Skeletal muscle tissue (tissue), 4 donors: ENCODE measurements around the gene GPX4. TPM values are rescaled to one million over a fixed set of nuclear protein-coding genes. Genes with fewer than 3 reads are reported as not detected.

Source experiments
- H3K27ac ChIP-seq: one replicate; pipeline ENCODE4 v1.7.0; 2013; ENCODE audit warnings: mild to moderate bottlenecking, low read depth, low read length, inconsistent platforms
- H3K27me3 ChIP-seq, 3 donors: one replicate each; pipeline ENCODE4 v1.7.0; 2013; ENCODE audit warnings: low read length in 3 of 3; ENCODE audit not compliant: control insufficient read depth in 3 of 3, insufficient read depth in 3 of 3
- H3K36me3 ChIP-seq, 3 donors: one replicate each; pipeline ENCODE4 v1.7.0; 2013; ENCODE audit warnings: low read length in 3 of 3; ENCODE audit not compliant: control insufficient read depth in 3 of 3, insufficient read depth in 3 of 3
- H3K4me1 ChIP-seq, 3 donors: one replicate each; pipeline ENCODE4 v1.7.0; 2013; ENCODE audit warnings: low read length in 3 of 3, mild to moderate bottlenecking in 3 of 3; ENCODE audit not compliant: control insufficient read depth in 3 of 3, insufficient read depth in 3 of 3
- H3K4me3 ChIP-seq, 3 donors: one replicate each; pipeline ENCODE4 v1.7.0; 2013; ENCODE audit warnings: low read length in 3 of 3
- H3K9ac ChIP-seq, 3 donors: one replicate each; pipeline ENCODE4 v1.7.0; 2013; ENCODE audit warnings: low read length in 3 of 3, mild to moderate bottlenecking in 3 of 3, moderate library complexity in 2 of 3, low read depth in 1 of 3
- H3K9me3 ChIP-seq, 3 donors: one replicate each; pipeline ENCODE4 v1.7.0; 2013; ENCODE audit warnings: low read length in 3 of 3; ENCODE audit not compliant: control insufficient read depth in 3 of 3
- total RNA-seq: library from RNA; depleted of rRNA; stranded (reverse); fragments of >200 nt; gene quantifications from one replicate; pipeline ENCODE4 v1.2.3, GENCODE V29; 2014
- donor health status: Osteomylitis.

Gene GPX4
- 139 TPM for total RNA-seq

GRCh38 chr19:1103708-1104310, at the start of gene GPX4:
Gene GPX4, plus strand, starts transcription at chr19:1103994. Its CDS starts 50 bp downstream, at chr19:1104044.
- Histone ChIP-seq H3K4me1 (peaks cover 35 to 59% (median 37%) of the 10 kb centered on the region in 3 donors), H3K27ac (peak within 1 kb of the TSS; percentile 98), H3K4me3 (peak within 1 kb of the TSS; percentile 72 to 85 (median 81)), H3K36me3 (peaks cover 6 to 15% (median 14%) of the 10 kb centered on the region in 3 donors), H3K27me3 (no peaks in the 10 kb centered on the region), H3K9ac (peak within 1 kb of the TSS; percentile 76 to 96 (median 88)), H3K9me3 (no peaks in the 10 kb centered on the region)

GRCh38 chr19:1054102-1055027, 49.4 kb upstream of the GPX4 start:
- Histone ChIP-seq H3K27ac (no peak overlapping the region), H3K9me3 (peaks cover 9 to 33% (median 23%) of the 10 kb centered on the region in 3 donors), H3K27me3 (no peaks in the 10 kb centered on the region), H3K4me3 (no peak overlapping the region), H3K9ac (no peak overlapping the region), H3K36me3 (peaks cover 24 to 58% (median 38%) of the 10 kb centered on the region in 3 donors), H3K4me1 (no peaks in the 10 kb centered on the region)

GRCh38 chr19:1055028-1055425, 48.8 kb upstream of the GPX4 start:
- peaks cover 9 to 33% (median 26%) of the 10 kb centered on the region in 3 donors for H3K9me3 ChIP-seq
- H3K4me1 ChIP-seq: no peaks in the 10 kb centered on the region
- H3K4me3 ChIP-seq: no peak overlapping the region
- no peaks in the 10 kb centered on the region for H3K27me3 ChIP-seq
- no peak overlapping the region for H3K9ac ChIP-seq
- H3K36me3 ChIP-seq: peaks cover 26 to 58% (median 38%) of the 10 kb centered on the region in 3 donors
- H3K27ac ChIP-seq: no peak overlapping the region

- Histone ChIP-seq H3K36me3 (peaks cover 26 to 58% (median 38%) of the 10 kb centered on the region in 3 donors), H3K27ac (no peak overlapping the region), H3K9ac (no peak overlapping the region), H3K4me3 (peak overlapping the region in 1 of 3 donors; percentile 3), H3K9me3 (peaks cover 9 to 33% (median 26%) of the 10 kb centered on the region in 3 donors), H3K27me3 (no peaks in the 10 kb centered on the region), H3K4me1 (no peaks in the 10 kb centered on the region)
Measured at GRCh38 chr19:1055886-1056620, 47.7 kb upstream of the GPX4 start.

- H3K4me1 ChIP-seq: no peaks in the 10 kb centered on the region
- H3K27ac ChIP-seq: no peak overlapping the region
- no peaks in the 10 kb centered on the region for H3K27me3 ChIP-seq
- H3K4me3 ChIP-seq: peak overlapping the region in 2 of 3 donors; percentile 24 to 49
- peaks cover 23 to 58% (median 38%) of the 10 kb centered on the region in 3 donors for H3K36me3 ChIP-seq
- peaks cover 9 to 33% (median 26%) of the 10 kb centered on the region in 3 donors for H3K9me3 ChIP-seq
- no peak overlapping the region for H3K9ac ChIP-seq
Measured at GRCh38 chr19:1057176-1057855, 46.5 kb upstream of the GPX4 start.

- Histone ChIP-seq H3K9ac (no peak overlapping the region), H3K4me3 (peak overlapping the region in 1 of 3 donors; percentile 34), H3K36me3 (peaks cover 23 to 56% (median 38%) of the 10 kb centered on the region in 3 donors), H3K27me3 (no peaks in the 10 kb centered on the region), H3K4me1 (no peaks in the 10 kb centered on the region), H3K27ac (no peak overlapping the region), H3K9me3 (peaks cover 9 to 33% (median 26%) of the 10 kb centered on the region in 3 donors)
Measured at GRCh38 chr19:1058112-1058511, 45.7 kb upstream of the GPX4 start.

- no peak overlapping the region for H3K4me3 ChIP-seq
- peaks cover 15 to 16% (median 15%) of the 10 kb centered on the region in 3 donors for H3K27me3 ChIP-seq
- H3K9ac ChIP-seq: no peak overlapping the region
- peaks cover 20 to 31% (median 30%) of the 10 kb centered on the region in 3 donors for H3K36me3 ChIP-seq
- H3K4me1 ChIP-seq: peaks cover 8 to 12% (median 9%) of the 10 kb centered on the region in 3 donors
- H3K9me3 ChIP-seq: peaks cover 9 to 32% (median 26%) of the 10 kb centered on the region in 3 donors
- no peak overlapping the region for H3K27ac ChIP-seq
Measured at GRCh38 chr19:1060689-1061088, 43.1 kb upstream of the GPX4 start.

- H3K27ac ChIP-seq: no peak overlapping the region
- no peak overlapping the region for H3K9ac ChIP-seq
- peaks cover 24 to 28% (median 26%) of the 10 kb centered on the region in 3 donors for H3K27me3 ChIP-seq
- H3K9me3 ChIP-seq: peaks cover 9 to 20% (median 19%) of the 10 kb centered on the region in 3 donors
- peaks cover 11 to 23% (median 15%) of the 10 kb centered on the region in 3 donors for H3K4me1 ChIP-seq
- H3K4me3 ChIP-seq: no peak overlapping the region
- peaks cover 10 to 18% (median 17%) of the 10 kb centered on the region in 3 donors for H3K36me3 ChIP-seq
Measured at GRCh38 chr19:1061987-1062386, 41.8 kb upstream of the GPX4 start.

- Histone ChIP-seq H3K9me3 (peaks cover 5 to 15% (median 14%) of the 10 kb centered on the region in 3 donors), H3K27ac (no peak overlapping the region), H3K9ac (no peak overlapping the region), H3K27me3 (peaks cover 26 to 33% (median 32%) of the 10 kb centered on the region in 3 donors), H3K4me1 (peaks cover 11 to 23% (median 15%) of the 10 kb centered on the region in 3 donors), H3K36me3 (peaks cover 8 to 14% (median 13%) of the 10 kb centered on the region in 3 donors), H3K4me3 (no peak overlapping the region)
Measured at GRCh38 chr19:1062387-1063029, 41.3 kb upstream of the GPX4 start.
